Fibroblast of mammary gland (primary cell): ENCODE results near the gene MYO1H.

Source experiments
- DNase-seq: peaks from one replicate; pipeline ENCODE4 v3.0.0-alpha.2; 2010; ENCODE audit warnings: low read depth
- H3K4me3 ChIP-seq: 2 replicates; pipeline ENCODE4 v1.5.1; 2011; ENCODE audit warnings: low read depth, mild to moderate bottlenecking, low read length, moderate library complexity; ENCODE audit not compliant: control insufficient read depth
- CTCF ChIP-seq: conservative IDR thresholded peaks from 2 replicates; pipeline ENCODE4 v1.5.1; 2011; ENCODE audit warnings: low read depth, low read length, inconsistent platforms; ENCODE audit not compliant: control insufficient read depth, insufficient read depth

MYO1H gene

GRCh38 chr12:109345428-109345827 is 2.3 kb upstream of the MYO1H start:
- no peak for DNase-seq
- TF ChIP-seq CTCF, result no peak

GRCh38 chr12:109346920-109347319 is 780 bp upstream of the MYO1H start:
- DNase-seq, result no peak
- peak; percentile 13 for TF ChIP-seq CTCF
- no peak overlapping the region for H3K4me3 ChIP-seq

More at GRCh38 chr12:109345428-109345827, 2.3 kb upstream of the MYO1H start:
- H3K4me3 ChIP-seq, result no peak overlapping the region

DNA sequence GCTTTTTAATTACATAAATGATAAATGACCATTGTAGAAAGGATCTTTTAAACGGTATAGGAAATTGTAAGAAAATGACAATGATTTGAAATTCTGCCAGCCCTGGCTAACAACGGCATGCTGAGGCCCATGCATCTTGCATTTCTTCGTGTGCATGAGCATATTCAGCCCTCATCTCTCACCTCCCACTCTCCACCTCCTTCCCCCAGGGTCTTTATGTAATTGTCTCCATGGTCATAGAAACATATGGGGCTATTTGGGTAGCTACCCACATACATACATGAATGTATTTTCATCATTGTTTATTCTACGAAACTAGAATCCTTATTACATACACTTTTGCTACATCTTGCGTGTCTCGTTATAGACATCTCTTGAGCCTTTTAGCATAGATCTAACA is 4.5 kb downstream of the MYO1H start:
- no peak for TF ChIP-seq CTCF
- DNase-seq, result no peak
- H3K4me3 ChIP-seq, result no peak overlapping the region

DNA sequence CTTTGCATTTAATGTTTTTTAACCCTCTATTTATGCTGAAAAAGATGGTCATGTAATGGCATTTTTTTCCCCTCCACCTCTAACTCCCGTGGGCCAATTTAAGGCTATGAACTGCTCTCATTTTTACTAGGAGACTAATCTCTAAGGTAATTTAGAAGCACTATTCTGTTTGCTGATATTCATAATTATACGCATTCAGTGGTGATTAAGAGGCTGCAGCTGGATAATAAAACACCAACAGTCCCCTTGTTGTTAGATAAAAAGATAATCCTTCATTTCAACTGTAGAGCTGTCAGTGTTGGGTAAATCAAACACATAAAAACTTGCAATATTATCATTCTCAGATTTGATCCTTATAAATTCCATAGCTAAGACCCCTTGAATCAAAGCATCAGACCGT is 8.9 kb downstream of the MYO1H start:
- DNase-seq, result no peak
- no peak for TF ChIP-seq CTCF
- no peak overlapping the region for H3K4me3 ChIP-seq

GRCh38 chr12:109357032-109357431 is 9.3 kb downstream of the MYO1H start:
- no peak for DNase-seq
- H3K4me3 ChIP-seq, result no peak overlapping the region
- TF ChIP-seq CTCF, result no peak

DNA sequence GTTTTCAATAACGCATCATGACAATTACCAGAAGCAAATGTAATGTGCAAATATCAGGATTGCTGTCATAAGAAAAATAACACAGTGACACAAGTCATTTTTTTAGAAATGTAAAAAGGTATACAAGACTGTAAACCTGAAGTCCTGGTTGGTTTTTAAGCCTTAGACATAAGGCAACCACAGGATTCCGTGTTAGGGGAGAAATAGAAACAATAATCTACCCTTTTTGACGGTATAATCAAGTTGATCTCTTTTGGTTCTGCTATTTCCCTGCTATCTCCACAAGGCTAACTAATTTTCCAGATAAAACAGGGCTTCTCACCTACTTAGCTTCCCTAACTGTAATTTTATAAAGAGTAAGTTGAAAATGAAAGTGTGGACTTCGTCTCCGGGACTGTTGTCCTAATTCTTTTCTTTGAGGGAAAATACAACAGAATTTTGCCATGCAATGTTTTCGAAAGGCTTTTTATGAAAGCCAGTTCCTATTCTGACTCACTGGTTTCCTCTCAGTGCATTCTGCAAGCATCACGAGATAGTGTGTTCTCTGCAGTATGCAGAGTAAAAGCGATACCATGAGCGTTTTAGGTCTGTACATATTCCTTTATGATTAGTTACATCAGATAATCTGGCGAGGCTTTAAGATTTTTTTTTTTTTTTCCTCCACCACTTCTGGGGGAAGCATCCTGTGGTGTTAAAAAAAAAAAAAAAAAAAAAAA is 10.6 kb downstream of the MYO1H start:
- peak; percentile 13 for DNase-seq
- no peak for TF ChIP-seq CTCF
- no peak overlapping the region for H3K4me3 ChIP-seq

- no peak overlapping the region for H3K4me3 ChIP-seq
- DNase-seq, result no peak
- TF ChIP-seq CTCF, result no peak
These were observed 11.5 kb downstream of the MYO1H start for GRCh38 chr12:109359131-109359690.
